ENCODE measurements around the gene TADA2A.
A peak's percentile ranks its signal among the peaks of the same experiment; 100 is the strongest.
"Not testable (repeated sequence)": the region's sequence is repeated elsewhere in the genome, so short reads cannot be mapped to it uniquely, and the experiment has no call there.

The TADA2A gene

GRCh38 chr17:37405522-37405921 lies 1.2 kb upstream of the TADA2A start:
- not testable (repeated sequence) for H3K27ac ChIP-seq (ENCODE audit: extremely low read depth, low read depth, low read length); H3K9me3 ChIP-seq (ENCODE audit: control insufficient read depth, insufficient read depth, low read depth, low read length)
- POLR2A ChIA-PET = interaction anchor here (0.6 to 1.7 kb wide), 2 partner anchors 47 to 48 kb away, joined by 3 to 4 read pairs; no protein-coding TSS in a partner anchor

DNA sequence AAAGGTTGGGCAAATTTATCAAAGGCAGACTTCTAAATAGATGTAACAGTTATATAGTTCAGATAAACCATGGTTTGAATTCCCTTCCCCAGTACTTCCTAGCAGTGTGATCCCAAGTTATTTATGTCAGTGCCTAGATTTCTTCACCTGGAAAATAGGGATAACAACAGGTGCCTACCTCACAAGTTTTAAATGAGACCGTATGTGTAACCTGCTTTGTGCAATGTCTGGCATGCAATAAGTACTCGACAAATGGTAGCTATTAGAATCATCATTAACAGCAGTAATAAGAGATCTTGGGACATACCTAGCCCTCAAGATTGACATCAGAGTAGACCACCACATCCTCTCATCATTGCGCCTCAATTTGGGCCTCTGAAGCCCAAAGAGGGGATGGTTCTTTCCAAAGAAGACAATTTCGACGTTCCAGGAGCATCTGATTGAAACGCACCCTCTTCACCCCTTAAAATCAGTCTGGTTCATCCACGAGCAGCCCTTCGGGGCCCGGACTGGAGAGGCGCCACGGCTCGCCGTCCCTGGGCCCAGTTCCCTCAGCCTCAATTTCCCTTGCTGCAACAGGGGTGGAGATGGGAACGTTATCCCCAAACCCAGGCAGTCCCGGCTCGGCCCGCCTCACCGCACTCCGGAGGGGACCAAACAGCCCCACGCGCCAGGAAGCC lies 591 bp upstream of the TADA2A start:
- ChIA-PET POLR2A (interaction anchor here (0.6 to 1.7 kb wide), 2 partner anchors 47 to 48 kb away, joined by 3 to 4 read pairs; no protein-coding TSS in a partner anchor), CTCF (interaction anchor here (3.8 kb wide), 1 partner anchor 32 kb away, joined by 19 read pairs; no protein-coding TSS in a partner anchor)
- H3K4me1 ChIP-seq (ENCODE audit: control insufficient read depth, insufficient read depth, low read length) = peaks cover 5% of the 10 kb centered on the region
- H3K9me3 ChIP-seq (ENCODE audit: control insufficient read depth, insufficient read depth, low read depth, low read length) = no peaks in the 10 kb centered on the region
- peak overlapping the region; percentile 88 for H3K4me3 ChIP-seq (ENCODE audit: low read depth, low read length)
- H3K27ac ChIP-seq (ENCODE audit: extremely low read depth, low read depth, low read length) = peak overlapping the region; percentile 88
- peaks cover 18 to 22% of the 10 kb centered on the region in 2 experiments; a peak in 2 of 3 replicates for H3K36me3 ChIP-seq (ENCODE audit: control insufficient read depth in 2 of 2, insufficient read depth in 1 of 2, low read length in 2 of 2)
- TF ChIP-seq, protein P1, sequence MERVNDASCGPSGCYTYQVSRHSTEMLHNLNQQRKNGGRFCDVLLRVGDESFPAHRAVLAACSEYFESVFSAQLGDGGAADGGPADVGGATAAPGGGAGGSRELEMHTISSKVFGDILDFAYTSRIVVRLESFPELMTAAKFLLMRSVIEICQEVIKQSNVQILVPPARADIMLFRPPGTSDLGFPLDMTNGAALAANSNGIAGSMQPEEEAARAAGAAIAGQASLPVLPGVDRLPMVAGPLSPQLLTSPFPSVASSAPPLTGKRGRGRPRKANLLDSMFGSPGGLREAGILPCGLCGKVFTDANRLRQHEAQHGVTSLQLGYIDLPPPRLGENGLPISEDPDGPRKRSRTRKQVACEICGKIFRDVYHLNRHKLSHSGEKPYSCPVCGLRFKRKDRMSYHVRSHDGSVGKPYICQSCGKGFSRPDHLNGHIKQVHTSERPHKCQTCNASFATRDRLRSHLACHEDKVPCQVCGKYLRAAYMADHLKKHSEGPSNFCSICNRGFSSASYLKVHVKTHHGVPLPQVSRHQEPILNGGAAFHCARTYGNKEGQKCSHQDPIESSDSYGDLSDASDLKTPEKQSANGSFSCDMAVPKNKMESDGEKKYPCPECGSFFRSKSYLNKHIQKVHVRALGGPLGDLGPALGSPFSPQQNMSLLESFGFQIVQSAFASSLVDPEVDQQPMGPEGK (tag by site-specific recombination; IDR thresholded peaks at IDR 0.05) = 0 out of 2 replicates have a peak, but pooled peaks have one; percentile 87
- TF ChIP-seq ZNF692 (tag by site-specific recombination; IDR thresholded peaks at IDR 0.05) (0 out of 2 replicates have a peak, but pooled peaks have one; percentile 48), ZNF645 (tag by site-specific recombination; IDR thresholded peaks at IDR 0.05) (no peak), ZNF341 (tag by site-specific recombination; IDR thresholded peaks at IDR 0.05; ENCODE audit: low read depth) (peak; percentile 22; the same call in 1 of the 2 replicates), GLIS2 (tag by site-specific recombination; IDR thresholded peaks at IDR 0.05) (peak; percentile 84; the same call in 1 of the 2 replicates), ZNF626 (tag by site-specific recombination; IDR thresholded peaks at IDR 0.05) (no peak), ZEB2 (tag by site-specific recombination; IDR thresholded peaks at IDR 0.05) (0 out of 2 replicates have a peak, but pooled peaks have one; percentile 19), ZNF701 (tag by site-specific recombination; IDR thresholded peaks at IDR 0.05) (no peak), GLIS1 (tag by site-specific recombination; IDR thresholded peaks at IDR 0.05) (0 out of 2 replicates have a peak, but pooled peaks have one; percentile 54), YY2 (tag by site-specific recombination; IDR thresholded peaks at IDR 0.05) (0 out of 2 replicates have a peak, but pooled peaks have one; percentile 11), ZNF362 (tag by site-specific recombination; IDR thresholded peaks at IDR 0.05) (peak; percentile 9; the same call in 1 of the 2 replicates), PRDM10 (tag by site-specific recombination; IDR thresholded peaks at IDR 0.05) (peak; percentile 57), ZBTB48 (tag by site-specific recombination; IDR thresholded peaks at IDR 0.05) (peak; percentile 54; the same call in 1 of the 2 replicates), ZNF76 (tag by site-specific recombination; IDR thresholded peaks at IDR 0.05; ENCODE audit: borderline replicate concordance, low read depth) (peak; percentile 80)

More at GRCh38 chr17:37405522-37405921, 1.2 kb upstream of the TADA2A start:
- Histone ChIP-seq H3K36me3 (ENCODE audit: control insufficient read depth in 2 of 2, insufficient read depth in 1 of 2, low read length in 2 of 2) (peaks cover 15 to 16% of the 10 kb centered on the region in 2 experiments; a peak in 2 of 3 replicates), H3K4me3 (ENCODE audit: low read depth, low read length) (peak overlapping the region; percentile 88)
- TF ChIP-seq ZNF362 (tag by site-specific recombination; IDR thresholded peaks at IDR 0.05) = peak; percentile 77
- peak; percentile 67 for TF ChIP-seq ZNF600 (tag by site-specific recombination; IDR thresholded peaks at IDR 0.05)
- TF ChIP-seq ZNF341 (tag by site-specific recombination; IDR thresholded peaks at IDR 0.05; ENCODE audit: low read depth) = 0 out of 2 replicates have a peak, but pooled peaks have one; percentile 11
- 0 out of 2 replicates have a peak, but pooled peaks have one; percentile 15 for TF ChIP-seq ZFHX2 (tag by site-specific recombination; conservative IDR thresholded peaks at IDR 0.05)
- TF ChIP-seq OSR2 (tag by site-specific recombination; IDR thresholded peaks at IDR 0.05) = 0 out of 2 replicates have a peak, but pooled peaks have one; percentile 16
- TF ChIP-seq ZNF394 (tag by site-specific recombination; IDR thresholded peaks at IDR 0.05; ENCODE audit: borderline replicate concordance) = peak; percentile 82; the same call in 1 of the 2 replicates
- not testable (repeated sequence) for H3K4me1 ChIP-seq (ENCODE audit: control insufficient read depth, insufficient read depth, low read length)
- CTCF ChIA-PET = interaction anchor here (0.6 to 3.8 kb wide), 5 partner anchors 31 to 776 kb away, joined by 3 to 19 read pairs (median 3); no protein-coding TSS in a partner anchor

All from HEK293 (cell line).